HEK293 (cell line): ENCODE data around the gene MTMR8.

Experiments
- BCL11A ChIP-seq: fragments of 450-650 bp; formaldehyde crosslinking; IDR thresholded peaks from 2 replicates; pipeline ENCODE4 v1.5.1; 2016; ENCODE audit warnings: low read depth, missing biosample characterization, missing genetic modification characterization
- GLIS1 ChIP-seq: fragments of 450-650 bp; formaldehyde crosslinking; IDR thresholded peaks from 2 replicates; pipeline ENCODE4 v1.5.1; 2016; ENCODE audit warnings: missing biosample characterization, missing genetic modification characterization
- KLF10 ChIP-seq: fragments of 450-650 bp; IDR thresholded peaks from 2 replicates; pipeline ENCODE4 v1.5.1; 2018; ENCODE audit warnings: missing biosample characterization, mild to moderate bottlenecking, missing genetic modification characterization
- PRDM1 ChIP-seq: fragments of 450-650 bp; formaldehyde crosslinking; IDR thresholded peaks from 2 replicates; pipeline ENCODE4; 2016; ENCODE audit warnings: missing biosample characterization, missing genetic modification characterization
- WT1 ChIP-seq: fragments of 450-650 bp; formaldehyde crosslinking; IDR thresholded peaks from 2 replicates; pipeline ENCODE4 v1.5.1; 2016; ENCODE audit warnings: missing biosample characterization, missing genetic modification characterization
- ZBTB48 ChIP-seq: fragments of 450-650 bp; formaldehyde crosslinking; IDR thresholded peaks from 2 replicates; pipeline ENCODE4 v1.5.1; 2016; ENCODE audit warnings: missing biosample characterization, missing genetic modification characterization
- ZBTB7A ChIP-seq: fragments of 450-650 bp; formaldehyde crosslinking; IDR thresholded peaks from 2 replicates; pipeline ENCODE4 v1.5.1; 2016; ENCODE audit warnings: low read depth, missing biosample characterization, missing genetic modification characterization
- ZNF112 ChIP-seq: fragments of 450-650 bp; formaldehyde crosslinking; IDR thresholded peaks from 2 replicates; pipeline ENCODE4 v1.5.0; 2017; ENCODE audit warnings: missing biosample characterization, missing genetic modification characterization
- ZNF140 ChIP-seq: fragments of 450-650 bp; formaldehyde crosslinking; IDR thresholded peaks from 2 replicates; pipeline ENCODE4 v1.5.1; 2016; ENCODE audit warnings: missing biosample characterization, missing genetic modification characterization
- ZNF175 ChIP-seq: fragments of 450-650 bp; formaldehyde crosslinking; IDR thresholded peaks from 2 replicates; pipeline ENCODE4 v1.5.1; 2016; ENCODE audit warnings: missing biosample characterization, missing genetic modification characterization
- ZNF311 ChIP-seq: fragments of 450-650 bp; formaldehyde crosslinking; IDR thresholded peaks from 2 replicates; pipeline ENCODE4 v1.5.1; 2017; ENCODE audit warnings: missing biosample characterization, missing genetic modification characterization, borderline replicate concordance
- ZNF335 ChIP-seq: fragments of 450-650 bp; formaldehyde crosslinking; conservative IDR thresholded peaks from 2 replicates; pipeline ENCODE4 v1.5.1; 2016; ENCODE audit warnings: missing biosample characterization, missing genetic modification characterization
- ZNF350 ChIP-seq: fragments of 450-650 bp; formaldehyde crosslinking; IDR thresholded peaks from 2 replicates; pipeline ENCODE4 v1.5.0; 2017; ENCODE audit warnings: missing biosample characterization, mild to moderate bottlenecking, missing genetic modification characterization
- ZNF530 ChIP-seq: fragments of 450-650 bp; formaldehyde crosslinking; IDR thresholded peaks from 2 replicates; pipeline ENCODE4 v1.5.1; 2016; ENCODE audit warnings: low read depth, missing biosample characterization, missing genetic modification characterization
- ZNF610 ChIP-seq: fragments of 450-650 bp; formaldehyde crosslinking; IDR thresholded peaks from 2 replicates; pipeline ENCODE4 v1.5.1; 2016; ENCODE audit warnings: missing biosample characterization, missing genetic modification characterization, borderline replicate concordance
- ZNF707 ChIP-seq: fragments of 450-650 bp; formaldehyde crosslinking; IDR thresholded peaks from 2 replicates; pipeline ENCODE4 v1.5.1; 2016; ENCODE audit warnings: missing biosample characterization, missing genetic modification characterization
- ZNF776 ChIP-seq: fragments of 450-650 bp; formaldehyde crosslinking; IDR thresholded peaks from 2 replicates; pipeline ENCODE4 v1.5.0; 2017; ENCODE audit warnings: missing biosample characterization, missing genetic modification characterization, borderline replicate concordance
- ZNF785 ChIP-seq: fragments of 450-650 bp; formaldehyde crosslinking; IDR thresholded peaks from 2 replicates; pipeline ENCODE4 v1.5.1; 2016; ENCODE audit warnings: missing biosample characterization, missing genetic modification characterization
- ZNF830 ChIP-seq: fragments of 450-650 bp; IDR thresholded peaks from 2 replicates; pipeline ENCODE4 v1.5.0; 2018; ENCODE audit warnings: missing biosample characterization, missing genetic modification characterization, low read depth, mild to moderate bottlenecking, moderate library complexity
- ZNF837 ChIP-seq: fragments of 450-650 bp; formaldehyde crosslinking; IDR thresholded peaks from 2 replicates; pipeline ENCODE4 v1.5.1; 2016; ENCODE audit warnings: missing biosample characterization, missing genetic modification characterization
- ZXDB ChIP-seq: fragments of 450-650 bp; formaldehyde crosslinking; IDR thresholded peaks from 2 replicates; pipeline ENCODE4 v1.5.1; 2016; ENCODE audit warnings: missing biosample characterization, missing genetic modification characterization
- TF ChIP-seq, protein P1 (sequence below): fragments of 450-650 bp; formaldehyde crosslinking; IDR thresholded peaks from 2 replicates; pipeline ENCODE4 v1.5.1; 2017; ENCODE audit warnings: missing biosample characterization, missing genetic modification characterization
- TF ChIP-seq, protein P2 (sequence below): fragments of 450-650 bp; formaldehyde crosslinking; conservative IDR thresholded peaks from 2 replicates; pipeline ENCODE4 v1.5.1; 2016; ENCODE audit warnings: low read depth, missing biosample characterization, missing genetic modification characterization
- TF ChIP-seq, protein P3 (sequence below): fragments of 450-650 bp; formaldehyde crosslinking; IDR thresholded peaks from 2 replicates; pipeline ENCODE4 v1.5.1; 2017; ENCODE audit warnings: missing biosample characterization, missing genetic modification characterization
- TF ChIP-seq, protein P4 (sequence below): fragments of 450-650 bp; formaldehyde crosslinking; IDR thresholded peaks from 2 replicates; pipeline ENCODE4 v1.5.1; 2016; ENCODE audit warnings: missing biosample characterization, missing genetic modification characterization
- TF ChIP-seq, protein P5 (sequence below): fragments of 450-650 bp; formaldehyde crosslinking; IDR thresholded peaks from 2 replicates; pipeline ENCODE4 v1.5.1; 2016; ENCODE audit warnings: missing biosample characterization, missing genetic modification characterization, low read depth
- TF ChIP-seq, protein P6 (sequence below): fragments of 450-650 bp; formaldehyde crosslinking; IDR thresholded peaks from 2 replicates; pipeline ENCODE4 v1.5.1; 2016; ENCODE audit warnings: missing biosample characterization, missing genetic modification characterization

Gene MTMR8

DNA sequence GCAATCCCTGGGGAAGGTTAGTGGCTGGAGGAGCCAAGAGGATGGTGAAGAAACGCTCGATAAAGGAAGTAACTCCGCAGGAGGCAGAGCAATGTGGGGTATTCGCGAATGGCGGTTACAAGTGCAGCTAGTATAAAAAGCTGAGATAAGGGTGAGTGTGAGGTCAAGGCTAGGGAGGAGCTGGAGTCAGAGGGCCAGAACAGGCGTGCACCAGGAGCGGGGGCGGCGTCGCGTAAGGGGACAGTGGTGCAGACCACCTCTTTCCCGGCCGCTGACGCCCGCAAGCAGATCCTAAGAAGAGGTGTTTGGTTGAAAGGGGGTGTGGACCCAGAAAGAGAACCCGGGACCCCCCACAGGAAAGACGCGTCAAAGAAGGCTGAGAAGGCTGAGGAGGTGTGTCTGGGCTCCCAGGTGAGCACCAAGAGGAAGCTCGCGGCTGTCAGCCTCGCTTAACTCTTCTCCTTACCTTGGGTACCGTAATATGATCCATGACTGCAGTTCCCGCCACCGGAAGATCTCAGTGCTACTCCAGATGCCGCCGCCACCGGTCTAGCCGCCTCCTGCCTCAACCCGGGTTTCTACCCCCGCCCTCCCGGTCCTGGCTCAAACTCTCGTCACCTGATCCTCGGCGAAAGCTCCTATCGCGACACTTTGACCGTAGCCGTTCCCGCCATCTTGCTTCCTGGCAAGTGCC, at the start of gene MTMR8 (continued):
- TF ChIP-seq, protein P1, sequence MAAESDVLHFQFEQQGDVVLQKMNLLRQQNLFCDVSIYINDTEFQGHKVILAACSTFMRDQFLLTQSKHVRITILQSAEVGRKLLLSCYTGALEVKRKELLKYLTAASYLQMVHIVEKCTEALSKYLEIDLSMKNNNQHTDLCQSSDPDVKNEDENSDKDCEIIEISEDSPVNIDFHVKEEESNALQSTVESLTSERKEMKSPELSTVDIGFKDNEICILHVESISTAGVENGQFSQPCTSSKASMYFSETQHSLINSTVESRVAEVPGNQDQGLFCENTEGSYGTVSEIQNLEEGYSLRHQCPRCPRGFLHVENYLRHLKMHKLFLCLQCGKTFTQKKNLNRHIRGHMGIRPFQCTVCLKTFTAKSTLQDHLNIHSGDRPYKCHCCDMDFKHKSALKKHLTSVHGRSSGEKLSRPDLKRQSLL (tag by site-specific recombination) = no peak
- TF ChIP-seq ZNF830 (tag by site-specific recombination) (no peak), BCL11A (tag by site-specific recombination) (no peak), ZNF311 (no peak), ZNF785 (tag by site-specific recombination) (no peak), ZNF140 (no peak), WT1 (tag by site-specific recombination) (no peak), PRDM1 (no peak), ZNF350 (tag by site-specific recombination) (no peak), ZNF530 (tag by site-specific recombination) (no peak), ZBTB7A (tag by site-specific recombination) (no peak), ZNF837 (tag by site-specific recombination) (no peak), GLIS1 (no peak), ZBTB48 (tag by site-specific recombination) (no peak), ZNF776 (tag by site-specific recombination) (no peak), ZNF112 (tag by site-specific recombination) (no peak), ZXDB (0 out of 2 replicates have a peak, but pooled peaks have one; percentile 14), KLF10 (tag by site-specific recombination) (no peak), ZNF175 (tag by site-specific recombination) (no peak), ZNF610 (tag by site-specific recombination) (no peak), ZNF707 (tag by site-specific recombination) (no peak), ZNF335 (tag by site-specific recombination) (peak; percentile 42; the same call in 1 of the 2 replicates)
- TF ChIP-seq, protein P2, sequence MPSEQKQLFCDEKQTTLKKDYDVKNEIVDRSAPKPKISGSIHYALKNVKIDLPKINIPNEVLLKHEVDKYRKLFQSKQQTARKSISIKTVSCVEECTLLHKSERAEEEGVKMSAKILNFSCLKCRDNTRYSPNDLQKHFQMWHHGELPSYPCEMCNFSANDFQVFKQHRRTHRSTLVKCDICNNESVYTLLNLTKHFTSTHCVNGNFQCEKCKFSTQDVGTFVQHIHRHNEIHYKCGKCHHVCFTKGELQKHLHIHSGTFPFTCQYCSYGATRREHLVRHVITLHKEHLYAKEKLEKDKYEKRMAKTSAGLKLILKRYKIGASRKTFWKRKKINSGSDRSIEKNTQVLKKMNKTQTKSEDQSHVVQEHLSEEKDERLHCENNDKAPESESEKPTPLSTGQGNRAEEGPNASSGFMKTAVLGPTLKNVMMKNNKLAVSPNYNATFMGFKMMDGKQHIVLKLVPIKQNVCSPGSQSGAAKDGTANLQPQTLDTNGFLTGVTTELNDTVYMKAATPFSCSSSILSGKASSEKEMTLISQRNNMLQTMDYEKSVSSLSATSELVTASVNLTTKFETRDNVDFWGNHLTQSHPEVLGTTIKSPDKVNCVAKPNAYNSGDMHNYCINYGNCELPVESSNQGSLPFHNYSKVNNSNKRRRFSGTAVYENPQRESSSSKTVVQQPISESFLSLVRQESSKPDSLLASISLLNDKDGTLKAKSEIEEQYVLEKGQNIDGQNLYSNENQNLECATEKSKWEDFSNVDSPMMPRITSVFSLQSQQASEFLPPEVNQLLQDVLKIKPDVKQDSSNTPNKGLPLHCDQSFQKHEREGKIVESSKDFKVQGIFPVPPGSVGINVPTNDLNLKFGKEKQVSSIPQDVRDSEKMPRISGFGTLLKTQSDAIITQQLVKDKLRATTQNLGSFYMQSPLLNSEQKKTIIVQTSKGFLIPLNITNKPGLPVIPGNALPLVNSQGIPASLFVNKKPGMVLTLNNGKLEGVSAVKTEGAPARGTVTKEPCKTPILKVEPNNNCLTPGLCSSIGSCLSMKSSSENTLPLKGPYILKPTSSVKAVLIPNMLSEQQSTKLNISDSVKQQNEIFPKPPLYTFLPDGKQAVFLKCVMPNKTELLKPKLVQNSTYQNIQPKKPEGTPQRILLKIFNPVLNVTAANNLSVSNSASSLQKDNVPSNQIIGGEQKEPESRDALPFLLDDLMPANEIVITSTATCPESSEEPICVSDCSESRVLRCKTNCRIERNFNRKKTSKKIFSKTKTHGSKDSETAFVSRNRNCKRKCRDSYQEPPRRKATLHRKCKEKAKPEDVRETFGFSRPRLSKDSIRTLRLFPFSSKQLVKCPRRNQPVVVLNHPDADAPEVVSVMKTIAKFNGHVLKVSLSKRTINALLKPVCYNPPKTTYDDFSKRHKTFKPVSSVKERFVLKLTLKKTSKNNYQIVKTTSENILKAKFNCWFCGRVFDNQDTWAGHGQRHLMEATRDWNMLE (tag by site-specific recombination) = no peak; the same call in 1 of the 2 replicates
- TF ChIP-seq, protein P3, sequence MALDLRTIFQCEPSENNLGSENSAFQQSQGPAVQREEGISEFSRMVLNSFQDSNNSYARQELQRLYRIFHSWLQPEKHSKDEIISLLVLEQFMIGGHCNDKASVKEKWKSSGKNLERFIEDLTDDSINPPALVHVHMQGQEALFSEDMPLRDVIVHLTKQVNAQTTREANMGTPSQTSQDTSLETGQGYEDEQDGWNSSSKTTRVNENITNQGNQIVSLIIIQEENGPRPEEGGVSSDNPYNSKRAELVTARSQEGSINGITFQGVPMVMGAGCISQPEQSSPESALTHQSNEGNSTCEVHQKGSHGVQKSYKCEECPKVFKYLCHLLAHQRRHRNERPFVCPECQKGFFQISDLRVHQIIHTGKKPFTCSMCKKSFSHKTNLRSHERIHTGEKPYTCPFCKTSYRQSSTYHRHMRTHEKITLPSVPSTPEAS = no peak
- TF ChIP-seq, protein P4, sequence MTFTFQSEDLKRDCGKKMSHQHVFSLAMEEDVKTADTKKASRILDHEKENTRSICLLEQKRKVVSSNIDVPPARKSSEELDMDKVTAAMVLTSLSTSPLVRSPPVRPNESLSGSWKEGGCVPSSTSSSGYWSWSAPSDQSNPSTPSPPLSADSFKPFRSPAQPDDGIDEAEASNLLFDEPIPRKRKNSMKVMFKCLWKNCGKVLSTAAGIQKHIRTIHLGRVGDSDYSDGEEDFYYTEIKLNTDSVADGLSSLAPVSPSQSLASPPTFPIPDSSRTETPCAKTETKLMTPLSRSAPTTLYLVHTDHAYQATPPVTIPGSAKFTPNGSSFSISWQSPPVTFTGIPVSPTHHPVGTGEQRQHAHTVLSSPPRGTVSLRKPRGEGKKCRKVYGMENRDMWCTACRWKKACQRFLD (tag by site-specific recombination) = no peak
- TF ChIP-seq, protein P5, sequence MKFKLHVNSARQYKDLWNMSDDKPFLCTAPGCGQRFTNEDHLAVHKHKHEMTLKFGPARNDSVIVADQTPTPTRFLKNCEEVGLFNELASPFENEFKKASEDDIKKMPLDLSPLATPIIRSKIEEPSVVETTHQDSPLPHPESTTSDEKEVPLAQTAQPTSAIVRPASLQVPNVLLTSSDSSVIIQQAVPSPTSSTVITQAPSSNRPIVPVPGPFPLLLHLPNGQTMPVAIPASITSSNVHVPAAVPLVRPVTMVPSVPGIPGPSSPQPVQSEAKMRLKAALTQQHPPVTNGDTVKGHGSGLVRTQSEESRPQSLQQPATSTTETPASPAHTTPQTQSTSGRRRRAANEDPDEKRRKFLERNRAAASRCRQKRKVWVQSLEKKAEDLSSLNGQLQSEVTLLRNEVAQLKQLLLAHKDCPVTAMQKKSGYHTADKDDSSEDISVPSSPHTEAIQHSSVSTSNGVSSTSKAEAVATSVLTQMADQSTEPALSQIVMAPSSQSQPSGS = no peak
- TF ChIP-seq, protein P6, sequence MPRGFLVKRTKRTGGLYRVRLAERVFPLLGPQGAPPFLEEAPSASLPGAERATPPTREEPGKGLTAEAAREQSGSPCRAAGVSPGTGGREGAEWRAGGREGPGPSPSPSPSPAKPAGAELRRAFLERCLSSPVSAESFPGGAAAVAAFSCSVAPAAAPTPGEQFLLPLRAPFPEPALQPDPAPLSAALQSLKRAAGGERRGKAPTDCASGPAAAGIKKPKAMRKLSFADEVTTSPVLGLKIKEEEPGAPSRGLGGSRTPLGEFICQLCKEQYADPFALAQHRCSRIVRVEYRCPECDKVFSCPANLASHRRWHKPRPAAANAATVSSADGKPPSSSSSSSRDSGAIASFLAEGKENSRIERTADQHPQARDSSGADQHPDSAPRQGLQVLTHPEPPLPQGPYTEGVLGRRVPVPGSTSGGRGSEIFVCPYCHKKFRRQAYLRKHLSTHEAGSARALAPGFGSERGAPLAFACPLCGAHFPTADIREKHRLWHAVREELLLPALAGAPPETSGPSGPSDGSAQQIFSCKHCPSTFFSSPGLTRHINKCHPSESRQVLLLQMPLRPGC = no peak
